Psoas muscle (tissue), 8 donors: ENCODE measurements around the gene IL1RL1. TPM values are rescaled to one million over a fixed set of nuclear protein-coding genes. Genes with fewer than 3 reads are reported as not detected.

Experiments
- ATAC-seq, 4 donors: fragments of 200-7000 bp; cut with Tn5 transposase; one replicate each; pipeline ENCODE4 v1.9.1; 2020; ENCODE audit warnings: moderate library complexity in 3 of 4, mild to moderate bottlenecking in 2 of 4
- DNase-seq, 2 donors: peaks; one replicate each; pipeline ENCODE4 v3.0.0-alpha.2; 2020
- H3K27ac ChIP-seq: fragments of 200-600 bp; one replicate; pipeline ENCODE4 v1.8.0; 2022
- H3K27me3 ChIP-seq, 3 donors: fragments of 200-600 bp in 1 of 3; one replicate each; pipeline versions ENCODE4 v1.6.1 to v1.8.0; 2013 to 2022; ENCODE audit warnings: low read length in 2 of 3, mild to moderate bottlenecking in 2 of 3, moderate library complexity in 1 of 3; ENCODE audit not compliant: insufficient read depth in 3 of 3
- H3K36me3 ChIP-seq, 2 donors: fragments of 200-600 bp in 1 of 2; one replicate each; pipeline versions ENCODE4 v1.6.1 to v1.8.0; 2013 to 2022; ENCODE audit warnings: low read depth in 1 of 2, mild to moderate bottlenecking in 1 of 2, moderate library complexity in 1 of 2; ENCODE audit not compliant: insufficient read depth in 1 of 2
- H3K4me1 ChIP-seq: fragments of 200-600 bp; one replicate; pipeline ENCODE4 v1.8.0; 2022
- H3K4me3 ChIP-seq: fragments of 200-600 bp; one replicate; pipeline ENCODE4 v1.8.0; 2022; ENCODE audit warnings: mild to moderate bottlenecking
- H3K9me3 ChIP-seq: fragments of 200-600 bp; one replicate; pipeline ENCODE4 v1.8.0; 2022
- WGBS, 3 donors: extraction: QIAGEN DNeasy Blood & Tissue Kit; methylation state at CpG; one replicate each; pipeline versions ENCODE4 v1.1.6 to v1.1.7; 2013; 5-methylcytosine and 5-hydroxymethylcytosine counted together
- intact Hi-C, 2 donors: fragments of 100-400 bp; cut with DNase I; formaldehyde crosslinking; loops; one replicate each; pipeline versions ENCODE4 v1.11.0 to v1.14.2; 2022
- polyA plus RNA-seq, 3 donors: library from polyadenylated mRNA; stranded (reverse); fragments of 200-250 nt; gene quantifications; one replicate each; pipeline ENCODE4 v1.2.3, GENCODE V29; 2013
- total RNA-seq, 4 donors: library from RNA; stranded (reverse); fragmentation: NEBNext Ultra II Directional in 2 of 4; extraction: Animal tissue kit (Norgen Biotek cat#: 25700) in 2 of 4; gene quantifications; one replicate each; pipeline versions ENCODE4 v1.2.1 to v1.2.4, GENCODE V29; 2021 to 2023
- TF ChIP-seq, protein P1 (sequence below): fragments of 200-600 bp; IDR thresholded peaks from one replicate; pipeline ENCODE4 v1.8.0; 2022; ENCODE audit warnings: antibody characterized with exemption
- donor health status: healthy with polysubstance abuse.
- donor health status: DM: no; HTN: no; CAD: no; lungs with moderate emphysema.
- donor health status: Bipolar disorder and iron deficiency.
- donor health status: healthy.
- donor health status: DM: yes; HTN: yes; CAD: no.
- donor health status: DM: no; HTN: no; CAD: no.
- donor health status: DM: no; HTN: no; CAD: no.
- donor health status: DM: yes; HTN: yes; CAD: no.

IL1RL1 gene
- total and polyA plus RNA-seq, 7 donors: 0.43 to 13.1 (median 2.9) TPM

DNA sequence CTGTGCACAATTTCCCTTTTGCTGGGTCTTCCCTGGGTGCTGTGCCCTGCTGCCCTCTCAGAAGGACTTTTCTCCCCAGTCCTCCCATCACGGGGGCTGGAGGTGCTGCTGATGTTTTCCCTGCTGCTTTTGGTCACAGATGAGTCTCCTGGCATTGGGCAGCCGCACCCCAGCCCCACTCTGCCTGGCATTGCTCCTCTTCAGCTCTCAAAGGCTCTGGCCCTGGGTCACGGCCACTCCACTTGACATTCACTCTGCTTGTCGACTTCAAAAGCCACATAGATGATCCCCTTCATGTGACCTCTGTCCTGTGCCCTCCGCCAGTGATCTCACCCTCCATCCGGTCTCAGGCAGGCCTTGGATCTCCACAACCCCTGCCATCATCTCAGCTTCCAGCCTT, 43.6 kb upstream of the IL1RL1 start:
- Histone ChIP-seq H3K4me3 (no peak overlapping the region), H3K9me3 (no peaks in the 10 kb centered on the region), H3K36me3 (no peaks in the 10 kb centered on the region), H3K27me3 (no peaks in the 10 kb centered on the region), H3K4me1 (peaks cover 12% of the 10 kb centered on the region), H3K27ac (no peak overlapping the region)
- TF ChIP-seq, protein P1, sequence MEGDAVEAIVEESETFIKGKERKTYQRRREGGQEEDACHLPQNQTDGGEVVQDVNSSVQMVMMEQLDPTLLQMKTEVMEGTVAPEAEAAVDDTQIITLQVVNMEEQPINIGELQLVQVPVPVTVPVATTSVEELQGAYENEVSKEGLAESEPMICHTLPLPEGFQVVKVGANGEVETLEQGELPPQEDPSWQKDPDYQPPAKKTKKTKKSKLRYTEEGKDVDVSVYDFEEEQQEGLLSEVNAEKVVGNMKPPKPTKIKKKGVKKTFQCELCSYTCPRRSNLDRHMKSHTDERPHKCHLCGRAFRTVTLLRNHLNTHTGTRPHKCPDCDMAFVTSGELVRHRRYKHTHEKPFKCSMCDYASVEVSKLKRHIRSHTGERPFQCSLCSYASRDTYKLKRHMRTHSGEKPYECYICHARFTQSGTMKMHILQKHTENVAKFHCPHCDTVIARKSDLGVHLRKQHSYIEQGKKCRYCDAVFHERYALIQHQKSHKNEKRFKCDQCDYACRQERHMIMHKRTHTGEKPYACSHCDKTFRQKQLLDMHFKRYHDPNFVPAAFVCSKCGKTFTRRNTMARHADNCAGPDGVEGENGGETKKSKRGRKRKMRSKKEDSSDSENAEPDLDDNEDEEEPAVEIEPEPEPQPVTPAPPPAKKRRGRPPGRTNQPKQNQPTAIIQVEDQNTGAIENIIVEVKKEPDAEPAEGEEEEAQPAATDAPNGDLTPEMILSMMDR: no peak
- intact Hi-C loops: no loop called here
- no peak for DNase-seq
- 84 to 88% (median 85%) methylated on average over 6 of the region's 6 CpGs for WGBS, 3 donors
- ATAC-seq: no peak

DNA sequence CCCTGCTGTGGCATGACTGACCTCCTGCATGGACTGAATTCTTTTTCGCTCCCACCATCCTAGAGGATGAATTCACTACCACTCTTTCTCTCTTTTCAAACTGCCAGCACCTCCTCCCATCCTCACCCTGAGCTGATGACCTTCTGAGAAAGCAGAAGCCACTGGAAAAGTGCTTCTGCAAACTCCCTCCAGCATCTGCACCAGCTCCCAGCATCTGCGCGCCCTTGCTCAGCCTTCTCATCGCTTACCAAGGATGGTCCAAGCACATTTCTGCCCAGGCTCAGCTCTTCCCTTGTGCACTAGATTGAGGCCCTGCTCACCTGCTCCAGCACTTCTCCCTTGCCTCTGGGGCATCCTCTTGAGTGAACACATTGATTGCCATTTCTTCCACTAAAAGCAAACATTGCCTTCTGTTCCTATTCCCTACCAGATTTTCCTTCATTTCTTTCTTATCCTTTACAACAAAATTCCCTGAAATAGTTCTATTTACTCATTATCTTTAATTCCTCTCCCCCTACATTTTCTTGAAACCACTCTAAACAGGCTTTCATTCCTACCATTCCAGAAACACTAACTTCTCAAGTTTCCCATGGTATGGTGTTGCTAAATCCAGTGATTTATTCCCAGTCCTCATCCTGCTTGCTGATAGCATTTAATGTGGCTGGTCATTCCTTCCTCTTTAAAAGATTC, 42.7 kb upstream of the IL1RL1 start:
- intact Hi-C loops: no loop called here
- Histone ChIP-seq H3K4me1 (peaks cover 12% of the 10 kb centered on the region), H3K27me3 (no peaks in the 10 kb centered on the region), H3K27ac (no peak overlapping the region), H3K36me3 (no peaks in the 10 kb centered on the region), H3K4me3 (no peak overlapping the region), H3K9me3 (no peaks in the 10 kb centered on the region)
- 88 to 93% (median 93%) methylated on average over 4 of the region's 4 CpGs for WGBS, 3 donors
- ATAC-seq: no peak
- DNase-seq: no peak
- TF ChIP-seq, protein P1: no peak

DNA sequence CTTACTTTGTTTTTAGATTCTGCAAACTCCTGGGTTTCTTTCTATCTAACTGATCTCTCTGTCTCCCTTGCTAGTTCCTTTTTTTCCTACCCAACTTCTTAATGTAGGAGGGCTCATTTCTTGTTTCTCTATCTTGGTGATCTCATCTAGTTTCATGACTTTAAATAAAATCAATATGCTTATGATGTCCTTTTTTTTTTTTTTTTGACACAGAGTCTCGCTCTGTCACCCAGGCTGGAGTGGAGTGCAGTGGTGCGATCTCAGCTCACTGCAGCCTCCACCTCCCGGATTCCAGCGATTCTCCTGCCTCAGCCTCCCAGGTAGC, 42.2 kb upstream of the IL1RL1 start:
- Histone ChIP-seq H3K4me1 (peaks cover 12% of the 10 kb centered on the region), H3K9me3 (no peaks in the 10 kb centered on the region), H3K36me3 (no peaks in the 10 kb centered on the region), H3K27me3 (no peaks in the 10 kb centered on the region), H3K27ac (no peak overlapping the region), H3K4me3 (no peak overlapping the region)
- intact Hi-C loops: no loop called here
- ATAC-seq (no peak), DNase-seq (no peak)
- 88 to 98% (median 94%) methylated on average over 4 of the region's 4 CpGs for WGBS, 3 donors
- TF ChIP-seq, protein P1: no peak

DNA sequence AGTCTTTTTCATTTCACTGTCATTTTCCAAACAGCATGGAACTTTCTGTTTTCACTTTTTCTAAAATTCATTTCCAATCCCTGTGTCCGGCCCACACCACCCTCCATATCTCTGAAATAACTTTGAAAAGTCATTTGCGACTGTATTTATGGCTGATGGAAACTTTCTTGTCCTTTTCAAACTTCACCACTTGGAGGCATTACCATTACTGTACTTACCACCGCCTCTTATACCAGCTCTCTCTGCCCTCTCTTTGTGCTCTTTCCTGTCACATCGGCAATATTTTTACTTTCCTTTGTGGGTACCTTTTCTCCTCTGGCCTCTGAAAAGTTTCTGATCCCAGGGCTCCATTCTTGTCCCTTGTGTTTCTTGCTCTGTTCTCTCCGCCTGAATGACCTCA, 39.5 kb upstream of the IL1RL1 start:
- DNase-seq: no peak
- WGBS, 3 donors: 83 to 89% (median 83%) methylated on average over 5 of the region's 5 CpGs
- peaks cover 4% of the 10 kb centered on the region for H3K4me1 ChIP-seq
- no peaks in the 10 kb centered on the region for H3K36me3 ChIP-seq
- H3K27ac ChIP-seq: no peak overlapping the region
- H3K27me3 ChIP-seq: no peaks in the 10 kb centered on the region
- no peak overlapping the region for H3K4me3 ChIP-seq
- no peak for ATAC-seq
- TF ChIP-seq, protein P1: no peak
- intact Hi-C loops: no loop called here
- H3K9me3 ChIP-seq: no peaks in the 10 kb centered on the region

DNA sequence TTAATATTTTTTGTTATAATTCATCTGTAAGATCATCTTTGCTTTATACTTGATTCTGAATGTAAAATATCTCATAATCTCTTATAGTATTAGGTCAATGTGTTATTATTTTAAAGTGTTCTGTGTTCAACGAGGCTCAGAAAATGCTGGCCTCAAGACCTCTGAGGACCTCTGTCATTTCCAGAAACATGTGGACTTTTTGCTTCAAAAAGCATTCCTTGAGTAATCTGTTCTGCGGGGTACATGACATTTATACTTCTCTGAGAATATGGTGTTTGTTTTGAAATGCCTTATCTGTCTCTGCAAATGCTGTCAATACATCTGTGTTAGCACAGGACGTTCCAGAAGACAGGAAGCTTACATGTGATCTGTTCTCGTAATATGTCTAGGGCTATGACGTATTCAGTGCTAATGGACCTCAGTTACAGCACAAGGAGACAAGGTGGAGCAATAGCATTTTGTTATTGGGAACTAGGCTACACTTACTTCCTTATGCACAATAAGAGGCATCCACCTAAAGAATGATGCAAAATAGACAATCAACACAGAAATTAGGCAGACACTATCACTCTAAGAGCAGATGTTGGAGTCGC, 37.6 kb upstream of the IL1RL1 start:
- H3K4me1 ChIP-seq: no peaks in the 10 kb centered on the region
- H3K36me3 ChIP-seq: no peaks in the 10 kb centered on the region
- TF ChIP-seq, protein P1: no peak
- ATAC-seq (peak in 3 of 4 donors; percentile 45 to 54 (median 46)), DNase-seq (no peak)
- H3K27me3 ChIP-seq: no peaks in the 10 kb centered on the region
- H3K4me3 ChIP-seq: no peak overlapping the region
- H3K27ac ChIP-seq: no peak overlapping the region
- no peaks in the 10 kb centered on the region for H3K9me3 ChIP-seq
- intact Hi-C loops: no loop called here
- WGBS, 3 donors: 63 to 72% (median 69%) methylated on average over 6 of the region's 6 CpGs
